NCI-H526 (cell line): ENCODE measurements around the gene TRAPPC2B.

ENCODE experiments used
- DNase-seq, 2 experiments: peaks; one replicate each; lab custom pipeline; 2025; lab: John Stamatoyannopoulos, UW

Gene TRAPPC2B

GRCh38 chr19:57362997-57363687 is at the start of gene TRAPPC2B, which contains the start of gene ZNF547:
TSS of gene TRAPPC2B (plus strand) at chr19:57363551. CDS start at chr19:57364834, 1,283 bp downstream.
TSS of gene ZNF547 (plus strand) at chr19:57363551. CDS start at chr19:57368556, 5,005 bp downstream.
- peak; percentile 98 to 99 for DNase-seq

GRCh38 chr19:57314146-57314545 is 49.2 kb upstream of the TRAPPC2B start:
- no peak for DNase-seq

GRCh38 chr19:57317503-57317902 is 45.8 kb upstream of the TRAPPC2B start:
- DNase-seq = no peak

GRCh38 chr19:57319869-57320179 is 43.5 kb upstream of the TRAPPC2B start:
- peak in 1 of 2 experiments; percentile 18 for DNase-seq

GRCh38 chr19:57320180-57321084 is 42.9 kb upstream of the TRAPPC2B start, which contains the start of gene ZNF543:
TSS of gene ZNF543 (plus strand) at chr19:57320472. CDS start at chr19:57320854, 382 bp downstream.
- peak; percentile 87 to 97 for DNase-seq

- DNase-seq = no peak
Observed at GRCh38 chr19:57321116-57321515, 42.2 kb upstream of the TRAPPC2B start.

- no peak for DNase-seq
Observed at GRCh38 chr19:57321751-57322150, 41.6 kb upstream of the TRAPPC2B start.

GRCh38 chr19:57324992-57325391 is 38.4 kb upstream of the TRAPPC2B start:
- no peak for DNase-seq

- no peak for DNase-seq
Observed at GRCh38 chr19:57327993-57328392, 35.4 kb upstream of the TRAPPC2B start.

GRCh38 chr19:57334191-57334590 is 29.2 kb upstream of the TRAPPC2B start:
- no peak for DNase-seq

- DNase-seq = no peak
Observed at GRCh38 chr19:57338877-57339276, 24.5 kb upstream of the TRAPPC2B start.

GRCh38 chr19:57342582-57342981 is 20.8 kb upstream of the TRAPPC2B start:
- no peak for DNase-seq

GRCh38 chr19:57348136-57348535 is 15.2 kb upstream of the TRAPPC2B start:
- no peak for DNase-seq

- peak; percentile 87 to 96 for DNase-seq
Observed at GRCh38 chr19:57350877-57351805, 12.2 kb upstream of the TRAPPC2B start, which contains the start of gene ZNF304. TSS of gene ZNF304 (plus strand) at chr19:57351271. CDS start at chr19:57351665, 394 bp downstream.

- DNase-seq = no peak
Observed at GRCh38 chr19:57351867-57352266, 11.5 kb upstream of the TRAPPC2B start.

GRCh38 chr19:57355916-57356315 is 7.4 kb upstream of the TRAPPC2B start:
- DNase-seq = no peak

- DNase-seq = no peak
Observed at GRCh38 chr19:57357406-57357805, 5.9 kb upstream of the TRAPPC2B start.

- DNase-seq = no peak
Observed at GRCh38 chr19:57359300-57359699, 4.1 kb upstream of the TRAPPC2B start.

GRCh38 chr19:57362419-57362818 is 932 bp upstream of the TRAPPC2B start:
- no peak for DNase-seq

GRCh38 chr19:57363688-57364181 is 384 bp downstream of the TRAPPC2B start:
- DNase-seq = no peak

GRCh38 chr19:57366776-57367175 is 3.4 kb downstream of the TRAPPC2B start:
- no peak for DNase-seq

- DNase-seq = no peak
Observed at GRCh38 chr19:57374179-57374578, 10.8 kb downstream of the TRAPPC2B start.
